ENCODE data around the gene ATP5F1E. TPM values are rescaled to one million over a fixed set of nuclear protein-coding genes. Genes with fewer than 3 reads are reported as not detected.
A peak's percentile ranks its signal among the peaks of the same experiment; 100 is the strongest.

ATP5F1E gene
- total and polyA plus RNA-seq, 9 of the 15 experiments (the other 6 are each of a cell fraction or from before 2014, with no cell fraction given): 60.3 to 162 (median 113) TPM

GRCh38 chr20:59031564-59032022 lies 542 bp downstream of the ATP5F1E start:
- Histone ChIP-seq H4K20me1 (replicated peaks; ENCODE audit: control insufficient read depth, insufficient read depth, low read length) (no peaks in the 10 kb centered on the region), H3K27me3 (ENCODE audit: control insufficient read depth in 2 of 2, insufficient read depth in 2 of 2, low read length in 2 of 2) (no peaks in the 10 kb centered on the region), H3K4me2 (ENCODE audit: insufficient read depth, low read length) (peak overlapping the region; percentile 94), H3K4me3 (peak overlapping the region; percentile 84), H3K9me1 (ENCODE audit: control insufficient read depth, insufficient read depth, low read length) (no peaks in the 10 kb centered on the region), H3K9me3 (replicated peaks; ENCODE audit: control insufficient read depth, insufficient read depth, low read depth, low read length) (no peaks in the 10 kb centered on the region), H2AFZ (ENCODE audit: low read depth, low read length) (peak overlapping the region; percentile 73; the same call in 1 of the 2 replicates), H3K36me3 (ENCODE audit: control insufficient read depth, insufficient read depth, low read length) (peaks cover 88% of the 10 kb centered on the region), H3K9ac (ENCODE audit: insufficient read depth in 1 of 2, low read depth in 2 of 2, low read length in 2 of 2) (peak overlapping the region; percentile 93 to 97), H3K79me2 (ENCODE audit: control insufficient read depth, insufficient read depth, low read length) (peaks cover 72% of the 10 kb centered on the region), H3K4me1 (replicated peaks in 1 of 2; ENCODE audit: control insufficient read depth in 2 of 2, insufficient read depth in 2 of 2, low read length in 2 of 2) (peaks cover 13 to 18% of the 10 kb centered on the region in 2 experiments; a peak in 4 of 5 replicates), H3K27ac (ENCODE audit: extremely low read depth, low read depth, low read length) (peak overlapping the region; percentile 96)
- ChIA-PET POLR2A (interaction anchor here (0.6 to 4.5 kb wide), 17 partner anchors 8 to 369 kb away, joined by 3 to 31 read pairs (median 3); partner anchors contain the start of genes PRELID3B and TUBB1), CTCF (ENCODE audit: low intra/inter-chr PET ratio) (no interaction called here)
- DNase-seq (ENCODE audit: extremely low read depth in 1 of 4, low spot score in 3 of 4) (no peak), ATAC-seq (peak; percentile 12), FAIRE-seq (no peak)
- in situ Hi-C loops (cut with MboI): no loop called here
- WGBS (ENCODE audit: insufficient coverage, low coverage, missing lambda C conversion rate): 1% methylated on average over 12 of the region's 13 CpGs
- no TSS peak for BruUV-seq (replicated peaks)
- intact Hi-C loops (cut with micrococcal nuclease): loop anchor here (5.0 kb wide), 2 partner anchors 49 to 139 kb away; partner anchors contain the start of gene NELFCD
- TF ChIP-seq BHLHE40 (IDR thresholded peaks at IDR 0.05; ENCODE audit: low read length) (no peak), ATF6 (CRISPR knock-in tag; IDR thresholded peaks at IDR 0.05) (no peak), ATF1 (CRISPR knock-in tag; IDR thresholded peaks at IDR 0.05) (no peak), ATF1 (tag; IDR thresholded peaks at IDR 0.05) (no peak), ELK1 (CRISPR knock-in tag; IDR thresholded peaks at IDR 0.05) (no peak), ILF3 (IDR thresholded peaks at IDR 0.05; ENCODE audit: borderline replicate concordance) (no peak), ZNF780A (CRISPR knock-in tag; IDR thresholded peaks at IDR 0.05) (no peak; the same call in 1 of the 2 replicates), TRIM24 (IDR thresholded peaks at IDR 0.05) (no peak), ETV1 (tag; conservative IDR thresholded peaks at IDR 0.05; ENCODE audit: low read depth) (no peak), USF2 (CRISPR knock-in tag; IDR thresholded peaks at IDR 0.05) (peak; percentile 60), KDM2B (CRISPR knock-in tag; IDR thresholded peaks at IDR 0.05) (no peak), HMG20A (CRISPR knock-in tag; conservative IDR thresholded peaks at IDR 0.05) (no peak), TOE1 (IDR thresholded peaks at IDR 0.05; ENCODE audit: borderline replicate concordance) (no peak), TOE1 (CRISPR knock-in tag; IDR thresholded peaks at IDR 0.05; ENCODE audit: borderline replicate concordance, low read depth) (no peak), MYC (IDR thresholded peaks at IDR 0.05; ENCODE audit: low read depth, low read length) (no peak), MYC (CRISPR knock-in tag; IDR thresholded peaks at IDR 0.05; ENCODE audit: borderline replicate concordance, low read depth) (no peak), ZNF79 (CRISPR knock-in tag; IDR thresholded peaks at IDR 0.05; ENCODE audit: low read depth) (no peak), SP1 (CRISPR knock-in tag; IDR thresholded peaks at IDR 0.05) (peak; percentile 30; the same call in 1 of the 2 replicates), RAD21 (CRISPR knock-in tag; conservative IDR thresholded peaks at IDR 0.05 in 1 of 2, IDR thresholded peaks at IDR 0.05 in 1 of 2) (0 out of 4 replicates have a peak, but pooled peaks of 1 of the 2 experiments have one; percentile 3), PYGO2 (tag; IDR thresholded peaks at IDR 0.05) (no peak), XRCC5 (IDR thresholded peaks at IDR 0.05; ENCODE audit: low read depth, low read length) (0 out of 2 replicates have a peak, but pooled peaks have one; percentile 21)
